Measurements from ENCODE around the gene ZNF274. TPM values are rescaled to one million over a fixed set of nuclear protein-coding genes. Genes with fewer than 3 reads are reported as not detected.

ZNF274 gene
- total RNA-seq, 2 donors from 2014 or later = 15.6 to 31.6 TPM

- intact Hi-C loops (cut with DNase I) = no loop called here
- peaks cover 8 to 9% of the 10 kb centered on the region in 2 donors for H3K36me3 ChIP-seq (replicated peaks in 1 of 2; ENCODE audit: insufficient read depth in 1 of 2, low read depth in 2 of 2)
These were observed 78.7 kb downstream of the ZNF274 start for GRCh38 chr19:58261600-58261967.

GRCh38 chr19:58261968-58262921, 79.4 kb downstream of the ZNF274 start:
- DNase-seq = no peak
- no peak for ATAC-seq
- TF ChIP-seq POLR2A (IDR thresholded peaks at IDR 0.05) (no peak), CTCF (IDR thresholded peaks at IDR 0.05) (no peak)
- intact Hi-C loops (cut with DNase I) = no loop called here
- H3K9me3 ChIP-seq = peaks cover 0 to 98% (median 0%) of the 10 kb centered on the region in 3 donors
- no peak overlapping the region for H3K27ac ChIP-seq
- H3K4me1 ChIP-seq = no peaks in the 10 kb centered on the region
- peaks cover 7 to 9% of the 10 kb centered on the region in 2 donors for H3K36me3 ChIP-seq (replicated peaks in 1 of 2; ENCODE audit: insufficient read depth in 1 of 2, low read depth in 2 of 2)
- H3K27me3 ChIP-seq = no peaks in the 10 kb centered on the region
- WGBS, 2 donors = 93 to 94% methylated on average over 18 to 19 of the region's 19 CpGs
- H3K4me3 ChIP-seq = no peak overlapping the region

More at GRCh38 chr19:58261600-58261967, 78.7 kb downstream of the ZNF274 start:
- ATAC-seq (no peak), DNase-seq (no peak)
- no peak overlapping the region for H3K4me3 ChIP-seq
- H3K27ac ChIP-seq = no peak overlapping the region
- TF ChIP-seq POLR2A (IDR thresholded peaks at IDR 0.05) = no peak
- TF ChIP-seq CTCF (IDR thresholded peaks at IDR 0.05) = no peak
- peaks cover 0 to 96% (median 3%) of the 10 kb centered on the region in 3 donors for H3K9me3 ChIP-seq
- WGBS, 2 donors = 84 to 95% methylated on average over 3 of the region's 3 CpGs
- no peaks in the 10 kb centered on the region for H3K4me1 ChIP-seq
- H3K27me3 ChIP-seq = no peaks in the 10 kb centered on the region

- intact Hi-C loops (cut with DNase I) = no loop called here
- H3K36me3 ChIP-seq (replicated peaks in 1 of 2; ENCODE audit: insufficient read depth in 1 of 2, low read depth in 2 of 2) = peaks cover 3 to 4% of the 10 kb centered on the region in 2 donors
- 98 to 99% methylated on average over 7 of the region's 7 CpGs for WGBS, 2 donors
- H3K9me3 ChIP-seq = peaks cover 0 to 95% (median 0%) of the 10 kb centered on the region in 3 donors
- TF ChIP-seq POLR2A (IDR thresholded peaks at IDR 0.05) (no peak), CTCF (IDR thresholded peaks at IDR 0.05) (no peak)
- DNase-seq (no peak), ATAC-seq (no peak)
- H3K4me1 ChIP-seq = no peaks in the 10 kb centered on the region
- no peaks in the 10 kb centered on the region for H3K27me3 ChIP-seq
- no peak overlapping the region for H3K27ac ChIP-seq
- no peak overlapping the region for H3K4me3 ChIP-seq
These were observed 80.0 kb downstream of the ZNF274 start for GRCh38 chr19:58262922-58263296.

Other genes with a start within 250 kb of the ZNF274 start
- 10 to 100 TPM in 1 of 2 donors, 1 to 10 TPM in 1; 2.6 to 15.3 TPM for gene ZNF418, start 247.7 kb upstream of the ZNF274 start, total RNA-seq
- 1 to 10 TPM; 3.6 to 6.9 TPM for gene ZNF256, start 235.4 kb upstream of the ZNF274 start, total RNA-seq
- gene C19orf18, start 208.5 kb upstream of the ZNF274 start, total RNA-seq = 1 to 10 TPM in 1 of 2 donors, not detected in 1; 1.3 TPM
- gene ZNF606, start 180.2 kb upstream of the ZNF274 start, total RNA-seq = 10 to 100 TPM; 11.7 to 21.4 TPM
- not detected for gene ZSCAN1, start 149.0 kb upstream of the ZNF274 start, total RNA-seq
- gene ZNF135, start 123.8 kb upstream of the ZNF274 start, total RNA-seq = 1 to 10 TPM; 3.9 to 4.9 TPM
- gene ZSCAN18, start 84.8 kb upstream of the ZNF274 start, total RNA-seq = 10 to 100 TPM; 37.4 to 43.2 TPM
- 1 to 10 TPM; 2.6 to 4.6 TPM for gene ZNF329, start 32.3 kb upstream of the ZNF274 start, total RNA-seq
- gene ZNF544, start 45.9 kb downstream of the ZNF274 start, total RNA-seq = 10 to 100 TPM in 1 of 2 donors, 1 to 10 TPM in 1; 9.9 to 17.1 TPM
- 1 to 10 TPM; 3.6 to 4.6 TPM for gene ZNF8, start 95.9 kb downstream of the ZNF274 start, total RNA-seq
- gene ERVK3-1, start 122.3 kb downstream of the ZNF274 start, total RNA-seq = 10 to 100 TPM; 39.6 to 54.2 TPM
- 1 to 10 TPM in 1 of 2 donors, under 1 TPM in 1; 0.99 to 3.1 TPM for gene ZSCAN22, start 143.9 kb downstream of the ZNF274 start, total RNA-seq
- gene A1BG, start 170.4 kb downstream of the ZNF274 start, total RNA-seq = 10 to 100 TPM in 1 of 2 donors, 1 to 10 TPM in 1; 6.2 to 11.5 TPM
- gene ZNF497, start 179.7 kb downstream of the ZNF274 start, total RNA-seq = 1 to 10 TPM; 4.6 to 4.7 TPM
- 10 to 100 TPM in 1 of 2 donors, 1 to 10 TPM in 1; 7.3 to 15.2 TPM for gene ZNF837, start 198.0 kb downstream of the ZNF274 start, total RNA-seq
- gene RPS5, start 204.2 kb downstream of the ZNF274 start, total RNA-seq = 1,000 to 10,000 TPM in 1 of 2 donors, 100 to 1,000 TPM in 1; 577 to 1,133 TPM
- gene RNF225, start 212.6 kb downstream of the ZNF274 start, total RNA-seq = not detected
- gene ZNF584, start 225.6 kb downstream of the ZNF274 start, total RNA-seq = 10 to 100 TPM in 1 of 2 donors, 1 to 10 TPM in 1; 4.9 to 11.5 TPM

Data from body of pancreas (tissue), 4 donors.